H9 (cell line): ENCODE results near the gene R3HDM2. TPM values are rescaled to one million over a fixed set of nuclear protein-coding genes. Genes with fewer than 3 reads are reported as not detected.

Source experiments
- DNase-seq: peaks from one replicate; pipeline ENCODE4 v3.0.0-alpha.2; 2017
- H2AFZ ChIP-seq: one replicate; pipeline ENCODE4 v1.6.1; 2013; ENCODE audit warnings: mild to moderate bottlenecking, low read length, control low read depth, moderate library complexity
- H2AK5ac ChIP-seq: 2 replicates; pipeline ENCODE4 v1.6.1; 2013; ENCODE audit warnings: low read length, control low read depth, mixed read lengths; ENCODE audit not compliant: insufficient read length
- H2BK120ac ChIP-seq: one replicate; pipeline ENCODE4 v1.6.1; 2013; ENCODE audit warnings: low read depth, mild to moderate bottlenecking, low read length, control low read depth, inconsistent platforms; ENCODE audit not compliant: poor library complexity, severe bottlenecking
- H2BK12ac ChIP-seq: 2 replicates; pipeline ENCODE4 v1.6.1; 2013; ENCODE audit warnings: low read length, control low read depth, mixed read lengths, low read depth; ENCODE audit not compliant: insufficient read length
- H2BK15ac ChIP-seq: 2 replicates; pipeline ENCODE4 v1.6.1; 2013; ENCODE audit warnings: low read depth, low read length, control low read depth
- H2BK20ac ChIP-seq: one replicate; pipeline ENCODE4 v1.6.1; 2013; ENCODE audit warnings: low read depth, mild to moderate bottlenecking, low read length, control low read depth, inconsistent platforms; ENCODE audit not compliant: poor library complexity, severe bottlenecking
- H2BK5ac ChIP-seq: 2 replicates; pipeline ENCODE4 v1.6.1; 2013; ENCODE audit warnings: low read length, control low read depth, mixed read lengths; ENCODE audit not compliant: insufficient read length
- H3K14ac ChIP-seq: 2 replicates; pipeline ENCODE4 v1.6.1; 2013; ENCODE audit warnings: low read length, control low read depth; ENCODE audit not compliant: insufficient read depth
- H3K18ac ChIP-seq: 2 replicates; pipeline ENCODE4 v1.6.1; 2013; ENCODE audit warnings: low read depth, mild to moderate bottlenecking, mixed read lengths, low read length, control low read depth; ENCODE audit not compliant: insufficient read length
- H3K23ac ChIP-seq: 2 replicates; pipeline ENCODE4 v1.6.1; 2013; ENCODE audit warnings: low read length, control low read depth, mixed read lengths, low read depth; ENCODE audit not compliant: insufficient read length
- H3K23me2 ChIP-seq: 2 replicates; pipeline ENCODE4 v1.6.1; 2013; ENCODE audit warnings: low read depth, mild to moderate bottlenecking, mixed read lengths, low read length, control low read depth; ENCODE audit not compliant: insufficient read length, poor library complexity, severe bottlenecking
- H3K27ac ChIP-seq: 2 replicates; pipeline ENCODE4 v1.5.1; 2013; ENCODE audit warnings: low read length, control low read depth, mixed read lengths, low read depth; ENCODE audit not compliant: insufficient read length
- H3K27me3 ChIP-seq: 2 replicates; pipeline ENCODE4 v1.6.1; 2013; ENCODE audit warnings: low read length, control low read depth, inconsistent platforms; ENCODE audit not compliant: insufficient read depth
- H3K4ac ChIP-seq: 2 replicates; pipeline ENCODE4 v1.6.1; 2013; ENCODE audit warnings: low read depth, mild to moderate bottlenecking, control low read depth, inconsistent platforms, low read length, moderate library complexity
- H3K4me1 ChIP-seq: 2 replicates; pipeline ENCODE4 v1.6.1; 2013; ENCODE audit warnings: low read length, control low read depth, inconsistent platforms; ENCODE audit not compliant: insufficient read depth
- H3K4me2 ChIP-seq: 2 replicates; pipeline ENCODE4 v1.6.1; 2013; ENCODE audit warnings: low read length, control low read depth, mixed read lengths; ENCODE audit not compliant: insufficient read length, insufficient read depth
- H3K56ac ChIP-seq: 2 replicates; pipeline ENCODE4 v1.6.1; 2013; ENCODE audit warnings: low read depth, mild to moderate bottlenecking, mixed read lengths, low read length, control low read depth; ENCODE audit not compliant: insufficient read length
- H3K79me1 ChIP-seq: 2 replicates; pipeline ENCODE4 v1.6.1; 2013; ENCODE audit warnings: low read depth, mild to moderate bottlenecking, moderate library complexity, low read length, control low read depth, inconsistent platforms; ENCODE audit not compliant: insufficient read depth, poor library complexity, severe bottlenecking
- H3K79me2 ChIP-seq: 2 replicates; pipeline ENCODE4 v1.6.1; 2013; ENCODE audit warnings: low read length, control low read depth, inconsistent platforms; ENCODE audit not compliant: insufficient read depth
- H3K9ac ChIP-seq: 2 replicates; pipeline ENCODE4 v1.6.1; 2013; ENCODE audit warnings: low read length, control low read depth, mixed read lengths; ENCODE audit not compliant: insufficient read length; ENCODE audit errors: extremely low read depth
- H3K9me3 ChIP-seq: one replicate; pipeline ENCODE4 v1.6.1; 2013; ENCODE audit warnings: low read depth, low read length, inconsistent platforms; ENCODE audit not compliant: control insufficient read depth
- H3T11ph ChIP-seq: one replicate; pipeline ENCODE4 v1.6.1; 2013; ENCODE audit warnings: mild to moderate bottlenecking, low read length, control low read depth, inconsistent platforms
- H4K20me1 ChIP-seq: one replicate; pipeline ENCODE4 v1.6.1; 2013; ENCODE audit not compliant: control insufficient read depth, insufficient read length, insufficient read depth
- H4K5ac ChIP-seq: 2 replicates; pipeline ENCODE4 v1.6.1; 2013; ENCODE audit warnings: low read depth, mild to moderate bottlenecking, mixed read lengths, low read length, control low read depth; ENCODE audit not compliant: insufficient read length
- H4K8ac ChIP-seq: replicated peaks from 2 replicates; pipeline ENCODE4 v1.6.1; 2013; ENCODE audit warnings: low read length, control low read depth, mixed read lengths, low read depth; ENCODE audit not compliant: insufficient read length
- H4K91ac ChIP-seq: 2 replicates; pipeline ENCODE4 v1.6.1; 2013; ENCODE audit warnings: low read depth, mild to moderate bottlenecking, moderate library complexity, mixed read lengths, low read length, control low read depth; ENCODE audit not compliant: insufficient read length
- H3K27ac Mint-ChIP-seq, 3 experiments: 2 replicates in 2 of 3; 3 replicates in 1 of 3; pipeline ENCODE4 v1.8.0; 2020 to 2021; ENCODE audit warnings: mixed read lengths in 3 of 3, mild to moderate bottlenecking in 1 of 3, moderate library complexity in 1 of 3
- H3K27me3 Mint-ChIP-seq: 2 replicates; pipeline ENCODE4 v1.8.0; 2021; ENCODE audit warnings: low read depth, mild to moderate bottlenecking, moderate library complexity, mixed read lengths
- H3K36me3 Mint-ChIP-seq, 3 experiments: 2 replicates in 2 of 3; 3 replicates in 1 of 3; pipeline ENCODE4 v1.8.0; 2020 to 2021; ENCODE audit warnings: low read depth in 3 of 3, mixed read lengths in 3 of 3; ENCODE audit not compliant: insufficient read depth in 1 of 3
- H3K4me1 Mint-ChIP-seq, 2 experiments: 2 replicates each; pipeline ENCODE4 v1.8.0; 2020; ENCODE audit warnings: mixed read lengths in 2 of 2
- H3K4me3 Mint-ChIP-seq, 2 experiments: 2 replicates in 1 of 2; 3 replicates in 1 of 2; pipeline ENCODE4 v1.8.0; 2020 to 2021; ENCODE audit warnings: mild to moderate bottlenecking in 2 of 2, mixed read lengths in 2 of 2, moderate library complexity in 1 of 2
- H3K9me3 Mint-ChIP-seq, 2 experiments: 2 replicates in 1 of 2; 3 replicates in 1 of 2; pipeline ENCODE4 v1.8.0; 2020; ENCODE audit warnings: mild to moderate bottlenecking in 2 of 2, mixed read lengths in 2 of 2, moderate library complexity in 1 of 2
- WGBS: extraction: QIAGEN DNeasy Blood & Tissue Kit; methylation state at CpG from one replicate; pipeline ENCODE4 v1.1.7; 2013; ENCODE audit warnings: missing lambda C conversion rate, low lambda C conversion rate, mixed read lengths; ENCODE audit not compliant: insufficient read length; ENCODE audit errors: extremely low coverage; 5-methylcytosine and 5-hydroxymethylcytosine counted together
- total RNA-seq: library from RNA; stranded (reverse); gene quantifications from 2 replicates; pipeline ENCODE4 v1.2.1, GENCODE V29; 2021
- TF ChIP-seq, protein P1 (sequence below): fragments of 200-600 bp; sonication (generic); conservative IDR thresholded peaks from 3 replicates; pipeline ENCODE4 v1.8.0; 2021; ENCODE audit warnings: antibody characterized with exemption, mild to moderate bottlenecking

R3HDM2 gene
- total RNA-seq, 1 experiment from 2014 or later: 43.9 TPM

DNA sequence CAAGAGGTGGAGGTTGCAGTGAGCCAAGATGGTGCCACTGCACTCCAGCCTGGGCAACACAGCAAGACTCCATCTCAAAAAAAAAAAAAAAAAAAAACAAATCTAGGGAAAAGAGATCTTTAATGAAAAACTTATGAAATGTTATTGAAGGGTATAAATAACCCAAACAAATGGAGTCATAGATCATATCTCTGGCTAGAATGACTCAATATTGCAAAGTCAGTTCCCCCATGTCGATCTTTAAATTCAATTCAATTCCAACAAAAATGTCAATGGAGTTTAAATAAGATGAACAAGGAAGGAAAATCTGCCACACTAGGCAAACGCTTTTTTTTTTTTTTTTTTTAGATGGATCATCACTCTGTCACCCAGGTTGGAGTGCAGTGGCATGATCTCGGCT, 78.7 kb downstream of the R3HDM2 start:
- Histone ChIP-seq H4K20me1 (no peaks in the 10 kb centered on the region), H3K79me1 (no peaks in the 10 kb centered on the region), H2BK5ac (no peak overlapping the region), H2AFZ (no peak overlapping the region), H3K4ac (no peak overlapping the region), H3K4me1 (no peaks in the 10 kb centered on the region), H3K18ac (no peak overlapping the region), H3K14ac (no peak overlapping the region), H3K23ac (no peak overlapping the region), H4K5ac (no peak overlapping the region), H3K4me2 (no peak overlapping the region), H3K27me3 (no peaks in the 10 kb centered on the region), H2BK15ac (no peak overlapping the region), H4K8ac (no peak overlapping the region), H3K56ac (no peak overlapping the region), H4K91ac (no peak overlapping the region), H2BK12ac (no peak overlapping the region), H3T11ph (no peak overlapping the region), H3K23me2 (no peaks in the 10 kb centered on the region), H3K9ac (no peak overlapping the region), H2BK20ac (no peak overlapping the region), H3K79me2 (no peaks in the 10 kb centered on the region), H2BK120ac (no peak overlapping the region), H2AK5ac (no peak overlapping the region), H3K9me3 (no peaks in the 10 kb centered on the region), H3K27ac (no peak overlapping the region)
- H3K27me3 Mint-ChIP-seq: no peaks in the 10 kb centered on the region
- no peak for DNase-seq
- peaks cover 1 to 7% (median 3%) of the 10 kb centered on the region in 3 experiments; a peak in 2 of 7 replicates for H3K36me3 Mint-ChIP-seq
- H3K4me3 Mint-ChIP-seq: no peak overlapping the region
- no peaks in the 10 kb centered on the region for H3K9me3 Mint-ChIP-seq
- no peak overlapping the region for H3K27ac Mint-ChIP-seq
- H3K4me1 Mint-ChIP-seq: no peaks in the 10 kb centered on the region
- WGBS: no CpG with 5 or more reads among the region's 3 CpGs
- TF ChIP-seq, protein P1, sequence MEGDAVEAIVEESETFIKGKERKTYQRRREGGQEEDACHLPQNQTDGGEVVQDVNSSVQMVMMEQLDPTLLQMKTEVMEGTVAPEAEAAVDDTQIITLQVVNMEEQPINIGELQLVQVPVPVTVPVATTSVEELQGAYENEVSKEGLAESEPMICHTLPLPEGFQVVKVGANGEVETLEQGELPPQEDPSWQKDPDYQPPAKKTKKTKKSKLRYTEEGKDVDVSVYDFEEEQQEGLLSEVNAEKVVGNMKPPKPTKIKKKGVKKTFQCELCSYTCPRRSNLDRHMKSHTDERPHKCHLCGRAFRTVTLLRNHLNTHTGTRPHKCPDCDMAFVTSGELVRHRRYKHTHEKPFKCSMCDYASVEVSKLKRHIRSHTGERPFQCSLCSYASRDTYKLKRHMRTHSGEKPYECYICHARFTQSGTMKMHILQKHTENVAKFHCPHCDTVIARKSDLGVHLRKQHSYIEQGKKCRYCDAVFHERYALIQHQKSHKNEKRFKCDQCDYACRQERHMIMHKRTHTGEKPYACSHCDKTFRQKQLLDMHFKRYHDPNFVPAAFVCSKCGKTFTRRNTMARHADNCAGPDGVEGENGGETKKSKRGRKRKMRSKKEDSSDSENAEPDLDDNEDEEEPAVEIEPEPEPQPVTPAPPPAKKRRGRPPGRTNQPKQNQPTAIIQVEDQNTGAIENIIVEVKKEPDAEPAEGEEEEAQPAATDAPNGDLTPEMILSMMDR: no peak
